PC-3 (cell line): Measurements from ENCODE around the gene LMO2.

Experiments used
- CTCF ChIP-seq: fragments of 300-600 bp; sonication (generic); conservative IDR thresholded peaks from 2 replicates; pipeline ENCODE4 v1.5.1; 2017; ENCODE audit warnings: antibody characterized with exemption, low read depth, mild to moderate bottlenecking, low read length
- EZH2 ChIP-seq: fragments of 300-600 bp; sonication (generic); IDR thresholded peaks from one replicate; pipeline ENCODE4 v1.6.1; 2017; ENCODE audit warnings: antibody characterized with exemption, mild to moderate bottlenecking, low read length; ENCODE audit not compliant: unreplicated experiment

GRCh38 chr11:33931067-33931466, 39.2 kb upstream of the LMO2 start:
- TF ChIP-seq CTCF (no peak), EZH2 (no peak)
